Transverse colon (tissue), 4 donors: ENCODE data around the gene PIF1.

Source experiments
- POLR2A ChIP-seq: fragments of 450-650 bp; IDR thresholded peaks from one replicate; pipeline ENCODE4 v1.6.1; 2016; ENCODE audit warnings: antibody characterized with exemption, mild to moderate bottlenecking, moderate library complexity
- POLR2AphosphoS5 ChIP-seq, 3 donors: sonication (generic); formaldehyde crosslinking; IDR thresholded peaks; one replicate each; pipeline ENCODE4 v1.6.1; 2016; ENCODE audit warnings: antibody characterized with exemption in 3 of 3
- TF ChIP-seq, protein P1 (sequence below), 5 experiments: fragments of 200-600 bp in 3 of 5; fragments of 450-650 bp in 2 of 5; sonication (generic) in 3 of 5; IDR thresholded peaks; 1 replicate in 2 of 5; 2 replicates in 3 of 5; pipeline ENCODE4 v1.5.1; 2016 to 2017; ENCODE audit warnings: antibody characterized with exemption in 5 of 5, inconsistent platforms in 3 of 5, mild to moderate bottlenecking in 2 of 5, moderate library complexity in 1 of 5

DNA sequence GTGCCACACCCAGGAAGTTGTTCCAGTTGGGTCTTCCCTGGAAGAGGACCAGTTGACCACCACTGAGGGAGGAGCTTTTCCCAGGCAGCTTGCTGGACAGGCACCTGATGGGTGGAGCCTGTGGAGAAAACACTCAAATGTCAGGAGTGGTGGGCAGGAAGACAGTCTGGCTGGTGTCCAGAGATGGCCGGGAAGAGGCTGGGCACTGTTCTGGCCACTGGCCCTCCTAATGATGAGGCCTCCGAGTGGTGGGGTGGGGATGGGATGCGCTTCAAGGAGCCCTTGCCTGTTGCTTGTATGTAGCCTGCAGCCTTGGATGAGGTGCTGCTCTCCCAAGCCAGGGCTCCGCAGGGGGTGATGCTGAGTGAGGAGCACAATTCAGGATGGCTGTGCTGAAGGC, 28.6 kb upstream of the PIF1 start:
- TF ChIP-seq POLR2A (no peak), POLR2AphosphoS5 (IDR thresholded peaks at IDR 0.05) (no peak)
- TF ChIP-seq, protein P1, sequence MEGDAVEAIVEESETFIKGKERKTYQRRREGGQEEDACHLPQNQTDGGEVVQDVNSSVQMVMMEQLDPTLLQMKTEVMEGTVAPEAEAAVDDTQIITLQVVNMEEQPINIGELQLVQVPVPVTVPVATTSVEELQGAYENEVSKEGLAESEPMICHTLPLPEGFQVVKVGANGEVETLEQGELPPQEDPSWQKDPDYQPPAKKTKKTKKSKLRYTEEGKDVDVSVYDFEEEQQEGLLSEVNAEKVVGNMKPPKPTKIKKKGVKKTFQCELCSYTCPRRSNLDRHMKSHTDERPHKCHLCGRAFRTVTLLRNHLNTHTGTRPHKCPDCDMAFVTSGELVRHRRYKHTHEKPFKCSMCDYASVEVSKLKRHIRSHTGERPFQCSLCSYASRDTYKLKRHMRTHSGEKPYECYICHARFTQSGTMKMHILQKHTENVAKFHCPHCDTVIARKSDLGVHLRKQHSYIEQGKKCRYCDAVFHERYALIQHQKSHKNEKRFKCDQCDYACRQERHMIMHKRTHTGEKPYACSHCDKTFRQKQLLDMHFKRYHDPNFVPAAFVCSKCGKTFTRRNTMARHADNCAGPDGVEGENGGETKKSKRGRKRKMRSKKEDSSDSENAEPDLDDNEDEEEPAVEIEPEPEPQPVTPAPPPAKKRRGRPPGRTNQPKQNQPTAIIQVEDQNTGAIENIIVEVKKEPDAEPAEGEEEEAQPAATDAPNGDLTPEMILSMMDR (IDR thresholded peaks at IDR 0.05), result no peak
